Heart right ventricle (tissue), 16 donors: ENCODE results near the gene ZNF329. TPM values are rescaled to one million over a fixed set of nuclear protein-coding genes. Genes with fewer than 3 reads are reported as not detected.

ENCODE experiments used
- ATAC-seq, 8 donors: fragments of 200-7000 bp; cut with Tn5 transposase; one replicate each; pipeline ENCODE4 v1.9.1; 2020; ENCODE audit warnings: mild to moderate bottlenecking in 8 of 8, moderate library complexity in 8 of 8, moderate number of reproducible peaks in 1 of 8
- DNase-seq, 2 donors: peaks; one replicate each; pipeline ENCODE4 v3.0.0-alpha.2; 2020
- H3K27ac ChIP-seq, 10 donors: fragments of 200-600 bp; sonication (generic) in 2 of 10; one replicate each; pipeline versions ENCODE4 v1.5.0 to v1.8.0; 2020 to 2022; ENCODE audit warnings: mild to moderate bottlenecking in 3 of 10
- H3K27me3 ChIP-seq, 7 donors: fragments of 200-600 bp; one replicate each; pipeline ENCODE4 v1.8.0; 2021 to 2022; ENCODE audit warnings: mild to moderate bottlenecking in 2 of 7
- H3K36me3 ChIP-seq, 9 donors: fragments of 200-600 bp; sonication (generic) in 1 of 9; one replicate each; pipeline versions ENCODE4 v1.5.0 to v1.8.0; 2020 to 2022; ENCODE audit warnings: mild to moderate bottlenecking in 2 of 9
- H3K4me1 ChIP-seq, 9 donors: fragments of 200-600 bp; sonication (generic) in 1 of 9; one replicate each; pipeline versions ENCODE4 v1.5.0 to v1.8.0; 2020 to 2022; ENCODE audit warnings: mild to moderate bottlenecking in 4 of 9
- H3K4me3 ChIP-seq, 10 donors: fragments of 200-600 bp; sonication (generic) in 2 of 10; one replicate each; pipeline versions ENCODE4 v1.5.0 to v1.8.0; 2020 to 2022; ENCODE audit warnings: mild to moderate bottlenecking in 7 of 10, moderate library complexity in 2 of 10
- H3K9me3 ChIP-seq, 11 donors: fragments of 200-600 bp in 10 of 11; sonication (generic) in 2 of 11; one replicate each; pipeline versions ENCODE4 v1.5.0 to v1.8.0; 2013 to 2022; ENCODE audit warnings: mild to moderate bottlenecking in 2 of 11, control low read depth in 1 of 11, moderate library complexity in 1 of 11
- WGBS, 2 donors: extraction: QIAGEN DNeasy Blood & Tissue Kit; methylation state at CpG; one replicate each; pipeline ENCODE4 v1.1.7; 2013; ENCODE audit warnings: inconsistent platforms in 1 of 2; 5-methylcytosine and 5-hydroxymethylcytosine counted together
- intact Hi-C, 10 donors: fragments of 100-400 bp; cut with DNase I; formaldehyde crosslinking; loops; one replicate each; pipeline versions ENCODE4 v1.11.1 to v1.14.2; 2022
- polyA plus RNA-seq, 2 donors: library from polyadenylated mRNA; stranded (reverse); fragments of 200-250 nt; gene quantifications; one replicate each; pipeline ENCODE4 v1.2.3, GENCODE V29; 2013
- total RNA-seq, 10 donors: library from RNA; stranded (reverse); fragmentation: NEBNext Ultra II Directional in 3 of 10; extraction: Animal tissue kit (Norgen Biotek cat#: 25700) in 3 of 10; gene quantifications; one replicate each; pipeline versions ENCODE4 v1.2.1 to v1.2.4, GENCODE V29; 2021 to 2023
- TF ChIP-seq, protein P1 (sequence below), 9 donors: fragments of 200-600 bp; sonication (generic) in 2 of 9; IDR thresholded peaks; one replicate each; pipeline versions ENCODE4 v1.5.0 to v1.8.0; 2021 to 2022; ENCODE audit warnings: antibody characterized with exemption in 9 of 9, mild to moderate bottlenecking in 5 of 9, moderate library complexity in 1 of 9
- donor health status: Arrhythmogenic right ventricular cardiomyopathy.
- donor health status: ischemic (EF 13 %, LVEDD 7.1; RV severe dilation, severe dysfunction).
- donor health status: healthy with polysubstance abuse.
- donor health status: DM: no; HTN: yes; CAD: no.
- donor health status: DM: no; HTN: no; CAD: no.
- donor health status: ischemic (EF 25% LVEDD 6.9; RV normal size, moderate dysfunction).
- donor health status: ischemic (EF 25% LVEDD 5.7; RV mildly dilated, moderate dysfunction).
- donor health status: healthy.
- donor health status: DM: yes; HTN: yes; CAD: no.
- donor health status: Ischemic cardiomyopathy.
- donor health status: ischemic (EF 35%, LVEDD 5.7; RV mildly dilated, moderate dysfunction).
- donor health status: nonischemic (EF 11% LVEDD 7.7; RV severe dilation, severe dysfunction).
- donor health status: DM: yes; HTN: yes; CAD: no.
- donor health status: PGD.
- donor health status: ischemic (EF 29% LVEDD 5.4; RV normal size, mild dysfunction).
- donor health status: nonischemic (EF 23%, LVEDD 6.1; RV moderate dilation, normal function).

The ZNF329 gene
- total and polyA plus RNA-seq, 12 donors = 2.3 to 9.7 (median 7.7) TPM

GRCh38 chr19:58170860-58171259 is 20.3 kb upstream of the ZNF329 start:
- DNase-seq (no peak), ATAC-seq (no peak)
- WGBS, 2 donors = 57 to 61% methylated on average over 1 of the region's 1 CpG
- peaks cover 8 to 100% (median 96%) of the 10 kb centered on the region in 11 donors for H3K9me3 ChIP-seq
- intact Hi-C loops = no loop called here
- TF ChIP-seq, protein P1, sequence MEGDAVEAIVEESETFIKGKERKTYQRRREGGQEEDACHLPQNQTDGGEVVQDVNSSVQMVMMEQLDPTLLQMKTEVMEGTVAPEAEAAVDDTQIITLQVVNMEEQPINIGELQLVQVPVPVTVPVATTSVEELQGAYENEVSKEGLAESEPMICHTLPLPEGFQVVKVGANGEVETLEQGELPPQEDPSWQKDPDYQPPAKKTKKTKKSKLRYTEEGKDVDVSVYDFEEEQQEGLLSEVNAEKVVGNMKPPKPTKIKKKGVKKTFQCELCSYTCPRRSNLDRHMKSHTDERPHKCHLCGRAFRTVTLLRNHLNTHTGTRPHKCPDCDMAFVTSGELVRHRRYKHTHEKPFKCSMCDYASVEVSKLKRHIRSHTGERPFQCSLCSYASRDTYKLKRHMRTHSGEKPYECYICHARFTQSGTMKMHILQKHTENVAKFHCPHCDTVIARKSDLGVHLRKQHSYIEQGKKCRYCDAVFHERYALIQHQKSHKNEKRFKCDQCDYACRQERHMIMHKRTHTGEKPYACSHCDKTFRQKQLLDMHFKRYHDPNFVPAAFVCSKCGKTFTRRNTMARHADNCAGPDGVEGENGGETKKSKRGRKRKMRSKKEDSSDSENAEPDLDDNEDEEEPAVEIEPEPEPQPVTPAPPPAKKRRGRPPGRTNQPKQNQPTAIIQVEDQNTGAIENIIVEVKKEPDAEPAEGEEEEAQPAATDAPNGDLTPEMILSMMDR (IDR thresholded peaks at IDR 0.05) = no peak
- peaks cover 0 to 6% (median 0%) of the 10 kb centered on the region in 9 donors for H3K36me3 ChIP-seq
- H3K27ac ChIP-seq = no peak overlapping the region
- no peaks in the 10 kb centered on the region for H3K27me3 ChIP-seq
- H3K4me3 ChIP-seq = no peak overlapping the region
- H3K4me1 ChIP-seq = no peaks in the 10 kb centered on the region

GRCh38 chr19:58166708-58167280 is 16.2 kb upstream of the ZNF329 start:
- no peak overlapping the region for H3K4me3 ChIP-seq
- H3K4me1 ChIP-seq = no peaks in the 10 kb centered on the region
- ATAC-seq (no peak), DNase-seq (no peak)
- intact Hi-C loops = no loop called here
- TF ChIP-seq, protein P1 (IDR thresholded peaks at IDR 0.05) = no peak
- no peak overlapping the region for H3K27ac ChIP-seq
- WGBS, 2 donors = 61 to 62% methylated on average over 4 of the region's 4 CpGs
- peaks cover 7 to 100% (median 91%) of the 10 kb centered on the region in 11 donors for H3K9me3 ChIP-seq
- H3K36me3 ChIP-seq = peaks cover 0 to 6% (median 0%) of the 10 kb centered on the region in 9 donors
- no peaks in the 10 kb centered on the region for H3K27me3 ChIP-seq

GRCh38 chr19:58166268-58166667 is 15.7 kb upstream of the ZNF329 start:
- no peak overlapping the region for H3K4me3 ChIP-seq

GRCh38 chr19:58157045-58157728 is 6.6 kb upstream of the ZNF329 start:
- Histone ChIP-seq H3K9me3 (peaks cover 0 to 57% (median 10%) of the 10 kb centered on the region in 11 donors), H3K27ac (no peak overlapping the region), H3K4me1 (peaks cover 0 to 28% (median 20%) of the 10 kb centered on the region in 9 donors), H3K4me3 (no peak overlapping the region), H3K36me3 (no peaks in the 10 kb centered on the region), H3K27me3 (no peaks in the 10 kb centered on the region)
- TF ChIP-seq, protein P1 (IDR thresholded peaks at IDR 0.05) = no peak
- intact Hi-C loops = loop anchor here in 9 of 10 donors (2.0 to 10.0 kb wide), 8 partner anchors 135 to 1055 kb away; partner anchors contain the start of genes ZNF776 (in 3 of the 9) and ZNF256 (in 1 of the 9)
- 92% methylated on average over 45 to 53 of the region's 53 CpGs for WGBS, 2 donors
- ATAC-seq (no peak), DNase-seq (no peak)

More at GRCh38 chr19:58166268-58166667, 15.7 kb upstream of the ZNF329 start:
- DNase-seq (no peak), ATAC-seq (no peak)
- Histone ChIP-seq H3K9me3 (peaks cover 7 to 100% (median 91%) of the 10 kb centered on the region in 11 donors), H3K36me3 (peaks cover 0 to 6% (median 0%) of the 10 kb centered on the region in 9 donors), H3K4me1 (no peaks in the 10 kb centered on the region), H3K27me3 (no peaks in the 10 kb centered on the region), H3K27ac (no peak overlapping the region)
- intact Hi-C loops = no loop called here
- TF ChIP-seq, protein P1 (IDR thresholded peaks at IDR 0.05) = no peak
- WGBS, 2 donors = 75 to 87% methylated on average over 1 of the region's 1 CpG
